ENCODE results near the gene HYAL3. TPM values are rescaled to one million over a fixed set of nuclear protein-coding genes. Genes with fewer than 3 reads are reported as not detected.

HYAL3 gene
- total and polyA plus RNA-seq, 2 of the 13 experiments (the other 11 are each of a cell fraction or from before 2014, with no cell fraction given): 5.5 to 10.4 TPM

GRCh38 chr3:50303013-50303815 lies 4.0 kb upstream of the HYAL3 start, which contains the start of gene HYAL1 (continued):
- TF ChIP-seq FOXO4 (CRISPR knock-in tag; conservative IDR thresholded peaks at IDR 0.05) (0 out of 2 replicates have a peak, but pooled peaks have one; percentile 53), ZNF557 (CRISPR knock-in tag; IDR thresholded peaks at IDR 0.05) (no peak), CAMTA2 (CRISPR knock-in tag; IDR thresholded peaks at IDR 0.05; ENCODE audit: borderline replicate concordance) (peak; percentile 81; the same call in 1 of the 2 replicates), ZNF17 (CRISPR knock-in tag; IDR thresholded peaks at IDR 0.05) (no peak), PAF1 (CRISPR knock-in tag; IDR thresholded peaks at IDR 0.05) (no peak), CENPX (CRISPR knock-in tag; IDR thresholded peaks at IDR 0.05) (no peak), ADNP (CRISPR knock-in tag; IDR thresholded peaks at IDR 0.05) (no peak), TEAD2 (CRISPR knock-in tag; IDR thresholded peaks at IDR 0.05) (no peak), CBX2 (IDR thresholded peaks at IDR 0.05; ENCODE audit: low read depth, low read length) (no peak), CBX2 (CRISPR knock-in tag; IDR thresholded peaks at IDR 0.05; ENCODE audit: low read depth) (no peak), ZNF136 (CRISPR knock-in tag; IDR thresholded peaks at IDR 0.05; ENCODE audit: low read depth) (0 out of 2 replicates have a peak, but pooled peaks have one; percentile 12), POGK (CRISPR knock-in tag; conservative IDR thresholded peaks at IDR 0.05) (peak; percentile 50; the same call in 1 of the 2 replicates), ZNF546 (CRISPR knock-in tag; conservative IDR thresholded peaks at IDR 0.05) (no peak; the same call in 1 of the 2 replicates), NAIF1 (CRISPR knock-in tag; IDR thresholded peaks at IDR 0.05; ENCODE audit: borderline replicate concordance) (peak; percentile 95), E2F1 (CRISPR knock-in tag; IDR thresholded peaks at IDR 0.05) (no peak), HOXA9 (CRISPR knock-in tag; IDR thresholded peaks at IDR 0.05; ENCODE audit: borderline replicate concordance) (no peak), TCF7L2 (IDR thresholded peaks at IDR 0.05; ENCODE audit: low read depth, low read length) (no peak), MTA1 (CRISPR knock-in tag; IDR thresholded peaks at IDR 0.05; ENCODE audit: borderline replicate concordance) (no peak), NPAS2 (CRISPR knock-in tag; IDR thresholded peaks at IDR 0.05; ENCODE audit: borderline replicate concordance) (no peak), BRF2 (CRISPR knock-in tag; IDR thresholded peaks at IDR 0.05) (peak; percentile 91; the same call in 1 of the 2 replicates)
- TF ChIP-seq, protein P1, sequence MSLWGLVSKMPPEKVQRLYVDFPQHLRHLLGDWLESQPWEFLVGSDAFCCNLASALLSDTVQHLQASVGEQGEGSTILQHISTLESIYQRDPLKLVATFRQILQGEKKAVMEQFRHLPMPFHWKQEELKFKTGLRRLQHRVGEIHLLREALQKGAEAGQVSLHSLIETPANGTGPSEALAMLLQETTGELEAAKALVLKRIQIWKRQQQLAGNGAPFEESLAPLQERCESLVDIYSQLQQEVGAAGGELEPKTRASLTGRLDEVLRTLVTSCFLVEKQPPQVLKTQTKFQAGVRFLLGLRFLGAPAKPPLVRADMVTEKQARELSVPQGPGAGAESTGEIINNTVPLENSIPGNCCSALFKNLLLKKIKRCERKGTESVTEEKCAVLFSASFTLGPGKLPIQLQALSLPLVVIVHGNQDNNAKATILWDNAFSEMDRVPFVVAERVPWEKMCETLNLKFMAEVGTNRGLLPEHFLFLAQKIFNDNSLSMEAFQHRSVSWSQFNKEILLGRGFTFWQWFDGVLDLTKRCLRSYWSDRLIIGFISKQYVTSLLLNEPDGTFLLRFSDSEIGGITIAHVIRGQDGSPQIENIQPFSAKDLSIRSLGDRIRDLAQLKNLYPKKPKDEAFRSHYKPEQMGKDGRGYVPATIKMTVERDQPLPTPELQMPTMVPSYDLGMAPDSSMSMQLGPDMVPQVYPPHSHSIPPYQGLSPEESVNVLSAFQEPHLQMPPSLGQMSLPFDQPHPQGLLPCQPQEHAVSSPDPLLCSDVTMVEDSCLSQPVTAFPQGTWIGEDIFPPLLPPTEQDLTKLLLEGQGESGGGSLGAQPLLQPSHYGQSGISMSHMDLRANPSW (CRISPR knock-in tag; IDR thresholded peaks at IDR 0.05; ENCODE audit: borderline replicate concordance): peak; percentile 82; the same call in 1 of the 2 replicates
